ENCODE data around the gene PAPSS2.

GRCh38 chr10:87678302-87678701 is 18.6 kb downstream of the PAPSS2 start:
- TF ChIP-seq CTCF (conservative IDR thresholded peaks at IDR 0.05) (no peak), ZFX (IDR thresholded peaks at IDR 0.05) (no peak)
